Spinal cord (tissue), 10 donors: ENCODE results near the gene POFUT2. TPM values are rescaled to one million over a fixed set of nuclear protein-coding genes. Genes with fewer than 3 reads are reported as not detected.

Source experiments
- DNase-seq, 6 donors: peaks; one replicate each; pipeline versions ENCODE4 v3.0.0 to v3.0.0-alpha.2; 2013 to 2015; ENCODE audit warnings: low spot score in 6 of 6, low read depth in 4 of 6
- H3K27ac ChIP-seq: one replicate; pipeline ENCODE4 v1.5.1; 2013; ENCODE audit warnings: low read depth, low read length, control low read depth
- H3K27me3 ChIP-seq: one replicate; pipeline ENCODE4 v1.6.1; 2013; ENCODE audit warnings: low read length; ENCODE audit not compliant: control insufficient read depth, insufficient read depth
- H3K36me3 ChIP-seq: one replicate; pipeline ENCODE4 v1.6.1; 2013; ENCODE audit warnings: low read length; ENCODE audit not compliant: control insufficient read depth, insufficient read depth
- H3K4me1 ChIP-seq: one replicate; pipeline ENCODE4 v1.6.1; 2013; ENCODE audit warnings: low read length; ENCODE audit not compliant: control insufficient read depth, insufficient read depth
- H3K4me3 ChIP-seq: one replicate; pipeline ENCODE4 v1.5.1; 2013; ENCODE audit warnings: low read depth, low read length, control low read depth
- H3K9me3 ChIP-seq: one replicate; pipeline ENCODE4 v1.6.1; 2013; ENCODE audit warnings: low read length; ENCODE audit not compliant: control insufficient read depth, insufficient read depth
- WGBS: methylation state at CpG from one replicate; pipeline ENCODE4 v1.1.5; 2013; ENCODE audit warnings: missing lambda C conversion rate; ENCODE audit not compliant: insufficient coverage; 5-methylcytosine and 5-hydroxymethylcytosine counted together
- polyA plus RNA-seq, 2 donors: library from polyadenylated mRNA; unstranded; fragments of 120-200 nt; gene quantifications; one replicate each; pipeline ENCODE4 v1.2.1, GENCODE V29; 2013; ENCODE audit not compliant: insufficient read length in 2 of 2
- total RNA-seq, 2 donors: library from RNA; depleted of rRNA in 1 of 2; stranded (reverse); fragments of 120-200 nt in 1 of 2; fragments of >200 nt in 1 of 2; gene quantifications; one replicate each; pipeline versions ENCODE4 v1.2.3 to v1.2.4, GENCODE V29; 2013 to 2014
- donor health status: healthy.

Gene POFUT2
- total and polyA plus RNA-seq, 4 donors: 19.8 to 36.0 (median 33.5) TPM

DNA sequence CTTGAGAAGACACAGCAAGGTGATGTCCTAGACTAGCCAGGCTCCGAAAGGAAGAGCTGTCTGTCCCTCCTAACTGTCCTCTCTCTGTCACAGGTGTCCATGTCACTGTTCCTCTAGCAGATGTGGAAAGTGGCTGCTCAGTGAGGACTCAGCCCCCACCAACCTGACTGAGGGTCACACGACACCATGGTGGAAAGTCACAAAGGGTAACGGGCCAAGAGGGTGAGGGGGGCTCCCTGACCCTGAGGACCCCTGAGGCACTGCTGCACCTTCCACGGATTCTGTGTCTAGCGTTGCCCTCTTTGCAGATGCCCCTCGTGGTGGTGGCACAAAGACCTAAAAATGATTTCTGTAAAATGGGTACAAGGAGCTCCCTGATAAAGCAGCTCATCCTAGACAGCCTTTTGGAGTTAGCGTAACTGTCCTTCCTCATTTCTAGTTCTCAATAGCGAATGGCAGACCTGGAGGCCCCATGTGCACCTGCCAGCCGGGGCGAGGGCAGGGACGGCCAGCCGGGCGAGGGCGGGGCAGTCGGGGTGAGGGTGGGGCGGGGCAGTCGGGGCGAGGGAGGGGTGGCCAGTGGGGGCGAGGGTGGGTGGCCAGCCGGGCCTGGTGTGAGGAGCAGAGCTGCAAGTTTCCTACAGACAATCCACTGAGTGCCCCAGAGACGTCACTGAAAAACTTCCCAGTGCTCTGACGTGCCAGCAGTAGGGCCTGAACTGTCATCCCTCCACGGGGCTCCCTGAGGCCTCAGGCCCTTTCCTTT, 23.4 kb downstream of the POFUT2 start:
- no peaks in the 10 kb centered on the region for H3K27me3 ChIP-seq
- H3K4me3 ChIP-seq: no peak overlapping the region
- 95% methylated on average over 10 of the region's 23 CpGs for WGBS

DNA sequence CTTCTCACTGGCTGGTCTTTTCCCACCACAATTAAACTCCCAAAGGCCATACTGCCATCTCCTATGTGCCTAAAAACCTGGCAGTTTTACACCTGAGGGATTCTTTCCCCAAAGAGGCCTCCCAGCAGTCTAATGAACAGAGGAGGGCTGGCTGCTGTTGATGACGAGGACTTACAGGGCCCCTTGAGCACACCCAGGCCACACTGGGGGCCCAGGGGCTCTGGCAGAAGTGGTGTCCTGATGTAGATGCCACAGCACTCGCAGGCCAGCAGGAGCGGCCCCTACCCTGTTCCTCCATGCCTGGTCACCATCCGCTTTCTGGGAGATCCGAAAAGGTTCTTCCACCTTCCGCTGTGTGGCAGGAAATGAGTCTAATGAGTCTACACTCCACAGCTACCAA, 24.2 kb downstream of the POFUT2 start:
- peaks cover 9% of the 10 kb centered on the region for H3K4me1 ChIP-seq
- no peaks in the 10 kb centered on the region for H3K9me3 ChIP-seq
- no peak for DNase-seq
- H3K27ac ChIP-seq: no peak overlapping the region
- WGBS: 72% methylated on average over 4 of the region's 6 CpGs
- H3K27me3 ChIP-seq: no peaks in the 10 kb centered on the region
- H3K36me3 ChIP-seq: peaks cover 59% of the 10 kb centered on the region
- no peak overlapping the region for H3K4me3 ChIP-seq

More for the DNA sequence above, 23.4 kb downstream of the POFUT2 start:
- Histone ChIP-seq H3K4me1 (peaks cover 3% of the 10 kb centered on the region), H3K27ac (no peak overlapping the region), H3K9me3 (no peaks in the 10 kb centered on the region), H3K36me3 (peaks cover 59% of the 10 kb centered on the region)
- DNase-seq: no peak

GRCh38 chr21:45262616-45263015, 25.1 kb downstream of the POFUT2 start:
- no peaks in the 10 kb centered on the region for H3K9me3 ChIP-seq
- no peak for DNase-seq
- peaks cover 18% of the 10 kb centered on the region for H3K4me1 ChIP-seq
- 91% methylated on average over 8 of the region's 11 CpGs for WGBS
- no peak overlapping the region for H3K4me3 ChIP-seq
- H3K27ac ChIP-seq: no peak overlapping the region
- H3K27me3 ChIP-seq: no peaks in the 10 kb centered on the region
- peaks cover 57% of the 10 kb centered on the region for H3K36me3 ChIP-seq

DNA sequence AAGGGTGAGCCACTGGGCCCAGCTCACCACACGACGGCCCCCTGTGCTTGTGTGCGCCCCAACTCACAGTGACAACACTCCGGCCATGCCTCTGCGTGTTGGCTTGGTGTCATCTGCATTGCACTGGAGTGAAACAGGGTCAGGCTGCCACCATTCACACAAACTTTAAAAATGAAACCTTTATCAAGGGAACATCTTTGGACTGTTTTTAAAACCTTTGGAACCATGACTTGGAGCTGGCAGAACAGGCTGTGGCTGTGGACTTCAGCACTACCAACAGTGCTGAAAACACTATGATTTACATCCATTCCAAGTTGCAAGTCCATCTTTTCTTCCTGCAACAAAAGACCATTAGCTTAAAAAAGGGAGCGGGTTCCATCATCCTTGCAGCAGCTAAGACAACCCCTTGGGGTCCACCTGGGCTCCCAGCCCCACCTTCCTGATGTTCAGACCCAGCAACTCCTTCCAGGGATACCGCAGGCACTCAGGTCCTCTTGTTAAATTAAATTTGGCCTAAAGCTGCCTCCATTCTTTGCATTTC, 25.6 kb downstream of the POFUT2 start:
- Histone ChIP-seq H3K36me3 (peaks cover 55% of the 10 kb centered on the region), H3K27ac (no peak overlapping the region), H3K4me1 (peaks cover 23% of the 10 kb centered on the region), H3K9me3 (no peaks in the 10 kb centered on the region), H3K27me3 (no peaks in the 10 kb centered on the region), H3K4me3 (no peak overlapping the region)
- no peak for DNase-seq
- whole genome bisulfite sequencing: 90% methylated on average over 7 of the region's 7 CpGs

- Histone ChIP-seq H3K27me3 (no peaks in the 10 kb centered on the region), H3K4me1 (peaks cover 30% of the 10 kb centered on the region), H3K4me3 (no peak overlapping the region), H3K36me3 (peaks cover 47% of the 10 kb centered on the region), H3K9me3 (no peaks in the 10 kb centered on the region), H3K27ac (no peak overlapping the region)
- WGBS: 95% methylated on average over 9 of the region's 10 CpGs
- no peak for DNase-seq
Observed at GRCh38 chr21:45261093-45261492, 26.6 kb downstream of the POFUT2 start.

DNA sequence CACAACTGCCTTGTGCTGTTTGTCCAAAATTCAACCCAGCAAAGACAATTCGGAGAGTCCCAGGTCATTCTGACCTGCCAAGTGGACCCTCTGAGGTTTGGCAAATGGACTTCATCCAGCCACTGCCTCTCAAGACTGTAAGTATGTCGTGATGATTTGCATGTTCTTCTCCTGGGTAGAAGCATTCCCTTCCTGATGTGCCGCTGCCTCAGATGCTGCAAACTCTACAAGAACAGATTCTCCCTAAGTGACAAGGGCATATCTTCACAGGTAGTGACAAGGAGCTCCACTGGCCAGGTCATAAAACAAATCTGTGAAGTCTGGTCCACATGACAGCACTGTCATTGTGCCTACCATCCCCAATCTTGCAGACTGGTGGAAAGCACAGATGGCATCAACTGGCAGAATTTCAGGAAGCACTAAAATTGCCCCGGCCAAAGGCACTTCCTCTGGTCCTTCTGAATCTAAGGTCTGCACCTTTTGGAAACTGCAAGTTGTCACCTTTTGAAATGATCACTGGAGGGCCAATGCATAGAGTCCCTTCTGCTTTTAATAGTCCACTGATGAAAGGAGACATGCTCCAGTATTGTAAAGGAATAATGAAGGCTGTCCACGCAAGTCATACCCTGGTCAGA, 27.4 kb downstream of the POFUT2 start:
- no peak overlapping the region for H3K27ac ChIP-seq
- WGBS: 77% methylated on average over 4 of the region's 5 CpGs

DNA sequence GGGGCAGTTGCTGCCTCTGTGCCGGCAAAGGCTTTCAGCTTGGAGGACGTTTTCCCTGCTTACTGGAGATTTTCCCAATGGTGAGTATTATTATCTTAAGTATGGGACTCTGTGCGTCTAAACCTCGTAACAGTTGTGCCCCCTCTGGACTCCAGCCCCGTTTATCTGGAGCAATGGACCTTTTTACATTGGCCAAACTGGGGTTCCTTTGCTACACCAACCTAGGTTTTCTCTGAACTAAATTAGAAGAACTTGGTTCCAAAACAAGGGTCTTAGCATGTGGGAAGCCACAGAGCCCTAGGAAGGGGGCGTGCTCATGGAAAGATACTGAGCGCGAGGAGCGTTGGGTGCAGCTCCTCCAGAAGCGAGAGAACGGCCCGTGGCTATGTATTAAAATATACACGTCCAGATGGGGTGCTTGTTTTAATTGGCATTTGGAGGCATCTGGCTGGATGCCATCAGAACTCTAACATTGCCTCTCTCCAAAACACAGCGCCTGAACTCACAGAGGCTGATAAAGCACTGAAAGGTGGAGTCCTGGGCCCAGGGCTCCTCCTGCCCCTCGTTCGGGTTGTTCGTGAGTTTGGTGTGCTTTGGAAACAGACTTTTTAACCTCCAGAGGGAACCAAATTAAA, 28.4 kb downstream of the POFUT2 start:
- WGBS: 52% methylated on average over 6 of the region's 17 CpGs
- peak in 2 of 6 donors; percentile 62 to 73 for DNase-seq
- Histone ChIP-seq H3K36me3 (peaks cover 30% of the 10 kb centered on the region), H3K4me1 (peaks cover 30% of the 10 kb centered on the region), H3K9me3 (no peaks in the 10 kb centered on the region), H3K27ac (no peak overlapping the region), H3K4me3 (no peak overlapping the region), H3K27me3 (no peaks in the 10 kb centered on the region)

More for the DNA sequence above, 27.4 kb downstream of the POFUT2 start:
- H3K9me3 ChIP-seq: no peaks in the 10 kb centered on the region
- peaks cover 30% of the 10 kb centered on the region for H3K4me1 ChIP-seq
- H3K4me3 ChIP-seq: no peak overlapping the region
- H3K27me3 ChIP-seq: no peaks in the 10 kb centered on the region
- H3K36me3 ChIP-seq: peaks cover 40% of the 10 kb centered on the region
- DNase-seq: no peak

- Histone ChIP-seq H3K27me3 (no peaks in the 10 kb centered on the region), H3K9me3 (no peaks in the 10 kb centered on the region), H3K4me3 (no peak overlapping the region), H3K4me1 (peaks cover 30% of the 10 kb centered on the region), H3K36me3 (peaks cover 23% of the 10 kb centered on the region), H3K27ac (no peak overlapping the region)
- WGBS: 28% methylated on average over 19 of the region's 19 CpGs
- DNase-seq: peak in 1 of 6 donors; percentile 8
Observed at GRCh38 chr21:45258466-45258865, 29.2 kb downstream of the POFUT2 start.

DNA sequence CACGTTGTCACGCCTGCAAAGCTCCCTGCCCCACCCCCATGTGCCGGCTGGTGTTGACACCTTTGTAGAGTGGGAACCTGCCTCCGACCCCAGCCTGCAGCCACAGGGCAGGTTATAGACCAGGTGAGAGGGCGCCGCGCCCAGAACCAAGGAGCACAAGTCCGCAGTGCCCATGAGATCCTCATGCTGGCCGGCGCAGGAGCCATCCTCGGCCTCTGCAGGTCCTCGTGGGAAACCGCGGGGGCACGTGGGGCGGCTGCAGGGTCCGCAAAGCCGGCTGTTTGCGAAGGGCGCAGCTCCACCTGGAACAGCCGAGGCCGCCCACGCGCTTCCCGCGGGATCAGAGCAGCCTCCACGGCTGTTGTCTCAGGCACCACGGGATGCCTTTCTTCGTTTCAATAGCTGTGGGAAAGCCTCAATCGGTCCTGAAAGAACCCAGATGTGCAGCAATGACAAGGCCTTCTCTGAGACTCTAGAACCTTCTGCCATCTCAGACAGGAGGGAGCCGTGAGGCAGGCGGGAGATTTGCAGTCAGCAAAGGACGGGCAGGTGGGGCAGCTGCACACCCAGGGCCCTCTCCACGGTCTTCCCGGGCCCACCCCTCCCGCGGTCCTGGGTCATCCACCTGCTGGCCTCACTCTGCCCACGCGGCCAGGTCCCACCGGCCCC, 29.9 kb downstream of the POFUT2 start:
- 72% methylated on average over 35 of the region's 40 CpGs for WGBS
- H3K27me3 ChIP-seq: no peaks in the 10 kb centered on the region
- H3K9me3 ChIP-seq: no peaks in the 10 kb centered on the region
- H3K27ac ChIP-seq: no peak overlapping the region
- peaks cover 30% of the 10 kb centered on the region for H3K4me1 ChIP-seq
- peaks cover 16% of the 10 kb centered on the region for H3K36me3 ChIP-seq
- no peak overlapping the region for H3K4me3 ChIP-seq
- DNase-seq: peak in 1 of 6 donors; percentile 4
